Esophagus (tissue), 2 donors: ENCODE data around the gene PARD6A. TPM values are rescaled to one million over a fixed set of nuclear protein-coding genes. Genes with fewer than 3 reads are reported as not detected.

Experiments used
- polyA plus RNA-seq, 2 donors: library from polyadenylated mRNA; stranded (reverse); fragments of 200-250 nt; gene quantifications; one replicate each; pipeline ENCODE4 v1.2.3, GENCODE V29; 2013
- donor health status: healthy with polysubstance abuse.
- donor health status: Bipolar disorder and iron deficiency.

PARD6A gene
- polyA plus RNA-seq, 2 donors: 1.2 to 1.7 TPM

Other genes starting within 250 kb of the PARD6A start
- gene ZDHHC1, start 244.5 kb upstream of the PARD6A start, polyA plus RNA-seq: 1 to 10 TPM; 3.3 to 4.7 TPM
- gene HSD11B2, start 229.8 kb upstream of the PARD6A start, polyA plus RNA-seq: 10 to 100 TPM; 10.7 to 15.2 TPM
- 10 to 100 TPM; 17.0 to 78.1 TPM for gene ATP6V0D1, start 179.8 kb upstream of the PARD6A start, polyA plus RNA-seq
- gene AGRP, start 177.4 kb upstream of the PARD6A start, polyA plus RNA-seq: not detected
- gene RIPOR1, start 132.1 kb upstream of the PARD6A start, polyA plus RNA-seq: 10 to 100 TPM; 12.7 to 14.9 TPM
- 10 to 100 TPM; 16.9 to 21.3 TPM for gene CTCF, start 98.4 kb upstream of the PARD6A start, polyA plus RNA-seq
- 1 to 10 TPM; 1.2 to 4.3 TPM for gene CARMIL2, start 15.8 kb upstream of the PARD6A start, polyA plus RNA-seq
- 10 to 100 TPM in 1 of 2 donors, 1 to 10 TPM in 1; 6.7 to 10.3 TPM for gene ACD, start 700 bp upstream of the PARD6A start, polyA plus RNA-seq
- gene ENKD1, start 5.8 kb downstream of the PARD6A start, polyA plus RNA-seq: 10 to 100 TPM; 10.6 to 16.0 TPM
- gene C16orf86, start 5.9 kb downstream of the PARD6A start, polyA plus RNA-seq: 1 to 10 TPM; 1.8 to 2.0 TPM
- 10 to 100 TPM; 36.8 to 49.6 TPM for gene GFOD2, start 58.4 kb downstream of the PARD6A start, polyA plus RNA-seq
- 10 to 100 TPM in 1 of 2 donors, 1 to 10 TPM in 1; 8.4 to 10.2 TPM for gene RANBP10, start 145.6 kb downstream of the PARD6A start, polyA plus RNA-seq
- 1 to 10 TPM in 1 of 2 donors, under 1 TPM in 1; 0.72 to 1.8 TPM for gene TSNAXIP1, start 145.9 kb downstream of the PARD6A start, polyA plus RNA-seq
- 10 to 100 TPM in 1 of 2 donors, 1 to 10 TPM in 1; 6.8 to 17.9 TPM for gene THAP11, start 181.4 kb downstream of the PARD6A start, polyA plus RNA-seq
- 100 to 1,000 TPM in 1 of 2 donors, 10 to 100 TPM in 1; 95.4 to 109 TPM for gene NUTF2, start 186.0 kb downstream of the PARD6A start, polyA plus RNA-seq
- 10 to 100 TPM; 35.5 to 65.0 TPM for gene CENPT, start 186.7 kb downstream of the PARD6A start, polyA plus RNA-seq
- 10 to 100 TPM; 26.9 to 27.7 TPM for gene EDC4, start 212.1 kb downstream of the PARD6A start, polyA plus RNA-seq
- 1 to 10 TPM in 1 of 2 donors, under 1 TPM in 1; 0.41 to 1.5 TPM for gene NRN1L, start 223.9 kb downstream of the PARD6A start, polyA plus RNA-seq
- gene PSKH1, start 232.3 kb downstream of the PARD6A start, polyA plus RNA-seq: 10 to 100 TPM; 12.5 to 13.7 TPM